Panc1 (cell line): Measurements from ENCODE around the gene ADAMTS13. TPM values are rescaled to one million over a fixed set of nuclear protein-coding genes. Genes with fewer than 3 reads are reported as not detected.

Experiments
- ATAC-seq: fragments of 200-7000 bp; cut with Tn5 transposase; 2 replicates; pipeline ENCODE4 v1.9.1; 2020; ENCODE audit warnings: mild to moderate bottlenecking, moderate library complexity
- BruUV-seq: library from RNA; stranded (reverse); fragments of 400-500 nt; replicated peaks from 2 replicates; lab custom pipeline; 2021; lab: Mats Ljungman, UMichigan
- CTCF ChIA-PET: fragments of 300-600 bp; sonication (Branson Sonifier 250); formaldehyde crosslinking; loops from one replicate; lab custom pipeline; 2022; ENCODE audit warnings: antibody characterized with exemption; lab: Charles Lee
- POLR2A ChIA-PET: fragments of 300-600 bp; sonication (Branson Sonifier 250); formaldehyde crosslinking; loops from one replicate; lab custom pipeline; 2022; ENCODE audit warnings: antibody characterized with exemption; lab: Charles Lee
- DNase-seq: peaks from one replicate; pipeline ENCODE4 v3.0.0-alpha.2; 2010; ENCODE audit warnings: low read depth, low spot score
- H3K27ac ChIP-seq: 2 replicates; pipeline ENCODE4 v1.5.1; 2011; ENCODE audit warnings: mild to moderate bottlenecking, low read length, inconsistent platforms
- H3K27me3 ChIP-seq: fragments of 200-500 bp; sonication (Bioruptor generic); 2 replicates; pipeline ENCODE4 v1.6.0; 2014; ENCODE audit warnings: low read length, inconsistent platforms; ENCODE audit not compliant: control insufficient read depth, insufficient read depth
- H3K36me3 ChIP-seq: fragments of 200-500 bp; sonication (Bioruptor generic); 2 replicates; pipeline ENCODE4 v1.5.1; 2014; ENCODE audit warnings: inconsistent platforms, mild to moderate bottlenecking, low read length, moderate library complexity; ENCODE audit not compliant: control insufficient read depth, insufficient read depth
- H3K4me1 ChIP-seq: 2 replicates; pipeline ENCODE4 v1.5.1; 2011; ENCODE audit warnings: inconsistent platforms, mild to moderate bottlenecking, low read length, moderate library complexity; ENCODE audit not compliant: control insufficient read depth, insufficient read depth
- H3K4me3 ChIP-seq, 2 experiments: 2 replicates each; pipeline ENCODE4 v1.5.1; 2011 to 2012; ENCODE audit warnings: low read depth in 2 of 2, low read length in 2 of 2, mild to moderate bottlenecking in 2 of 2, inconsistent platforms in 1 of 2, moderate library complexity in 1 of 2
- H3K9me3 ChIP-seq: fragments of 200-500 bp; sonication (Bioruptor generic); 2 replicates; pipeline ENCODE4 v1.5.1; 2014; ENCODE audit warnings: low read depth, mild to moderate bottlenecking, inconsistent platforms, low read length, moderate library complexity; ENCODE audit not compliant: control insufficient read depth, insufficient read depth
- POLR2AphosphoS5 ChIP-seq: IDR thresholded peaks from 2 replicates; pipeline ENCODE4 v1.6.1; 2012; ENCODE audit warnings: mild to moderate bottlenecking, low read depth, low read length, moderate library complexity
- SIN3A ChIP-seq: IDR thresholded peaks from 2 replicates; pipeline ENCODE4 v1.6.1; 2012; ENCODE audit warnings: low read depth, mild to moderate bottlenecking, low read length, moderate library complexity, borderline replicate concordance; ENCODE audit not compliant: insufficient read depth
- TCF7L2 ChIP-seq: IDR thresholded peaks from 2 replicates; pipeline ENCODE4 v1.6.1; 2011; ENCODE audit warnings: mild to moderate bottlenecking, low read depth, low read length, inconsistent platforms
- in situ Hi-C: cut with HindIII; loops from 2 replicates; pipeline ENCODE4 v1.10.0; 2016; ENCODE audit warnings: low sequenced_read_pairs, low pct_unique_long_range_greater_than_20kb
- intact Hi-C: fragments of 100-400 bp; cut with micrococcal nuclease; formaldehyde crosslinking; loops from one replicate; pipeline ENCODE4 v1.10.0; 2022; ENCODE audit not compliant: unreplicated experiment
- total RNA-seq: library from RNA; stranded (reverse); gene quantifications from one replicate; pipeline ENCODE4 v1.2.1, GENCODE V29; 2021; ENCODE audit not compliant: unreplicated experiment
- TF ChIP-seq, protein P1 (sequence below): fragments of 450-650 bp; IDR thresholded peaks from 2 replicates; pipeline ENCODE4 v1.5.1; 2017; ENCODE audit warnings: mild to moderate bottlenecking
- TF ChIP-seq, protein P2 (sequence below), 2 experiments: IDR thresholded peaks; 2 replicates each; pipeline ENCODE4 v1.6.1; 2011 to 2012; ENCODE audit warnings: low read depth in 2 of 2, control low read depth in 1 of 2, low read length in 1 of 2, mild to moderate bottlenecking in 1 of 2, moderate library complexity in 1 of 2; ENCODE audit not compliant: insufficient read depth in 1 of 2

The ADAMTS13 gene
- total RNA-seq, 1 experiment from 2014 or later = 3.4 TPM

DNA sequence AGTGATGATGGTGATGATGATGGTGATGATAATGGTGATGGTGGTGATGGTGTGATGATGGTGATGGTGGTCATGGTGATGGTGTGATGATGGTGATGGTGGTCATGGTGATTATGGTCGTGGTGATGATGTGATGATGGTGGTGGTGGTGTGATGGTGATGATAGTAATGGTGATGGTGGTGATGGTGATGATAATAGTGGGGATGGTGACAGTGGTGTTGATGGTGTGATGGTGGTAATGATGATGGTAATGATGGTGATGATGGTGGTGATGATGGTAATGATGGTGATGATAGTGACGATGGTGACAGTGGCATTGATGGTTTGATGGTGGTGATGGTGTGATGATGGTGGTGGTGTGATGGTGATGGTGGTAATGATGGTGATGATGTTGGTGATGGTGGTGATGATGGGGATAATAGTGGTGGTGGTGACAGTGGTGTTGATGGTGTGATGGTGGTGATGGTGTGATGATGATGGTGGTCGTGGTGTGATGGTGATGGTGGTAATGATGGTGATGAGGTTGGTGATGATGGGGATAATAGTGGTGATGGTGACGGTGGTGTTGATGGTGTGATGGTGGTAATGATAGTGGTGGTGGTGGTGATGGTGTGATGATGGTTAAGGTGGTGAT, 39.5 kb upstream of the ADAMTS13 start:
- H3K27ac ChIP-seq = no peak overlapping the region
- TF ChIP-seq SIN3A (no peak), TCF7L2 (no peak), POLR2AphosphoS5 (no peak)
- TF ChIP-seq, protein P1, sequence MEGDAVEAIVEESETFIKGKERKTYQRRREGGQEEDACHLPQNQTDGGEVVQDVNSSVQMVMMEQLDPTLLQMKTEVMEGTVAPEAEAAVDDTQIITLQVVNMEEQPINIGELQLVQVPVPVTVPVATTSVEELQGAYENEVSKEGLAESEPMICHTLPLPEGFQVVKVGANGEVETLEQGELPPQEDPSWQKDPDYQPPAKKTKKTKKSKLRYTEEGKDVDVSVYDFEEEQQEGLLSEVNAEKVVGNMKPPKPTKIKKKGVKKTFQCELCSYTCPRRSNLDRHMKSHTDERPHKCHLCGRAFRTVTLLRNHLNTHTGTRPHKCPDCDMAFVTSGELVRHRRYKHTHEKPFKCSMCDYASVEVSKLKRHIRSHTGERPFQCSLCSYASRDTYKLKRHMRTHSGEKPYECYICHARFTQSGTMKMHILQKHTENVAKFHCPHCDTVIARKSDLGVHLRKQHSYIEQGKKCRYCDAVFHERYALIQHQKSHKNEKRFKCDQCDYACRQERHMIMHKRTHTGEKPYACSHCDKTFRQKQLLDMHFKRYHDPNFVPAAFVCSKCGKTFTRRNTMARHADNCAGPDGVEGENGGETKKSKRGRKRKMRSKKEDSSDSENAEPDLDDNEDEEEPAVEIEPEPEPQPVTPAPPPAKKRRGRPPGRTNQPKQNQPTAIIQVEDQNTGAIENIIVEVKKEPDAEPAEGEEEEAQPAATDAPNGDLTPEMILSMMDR = no peak
- TF ChIP-seq, protein P2, sequence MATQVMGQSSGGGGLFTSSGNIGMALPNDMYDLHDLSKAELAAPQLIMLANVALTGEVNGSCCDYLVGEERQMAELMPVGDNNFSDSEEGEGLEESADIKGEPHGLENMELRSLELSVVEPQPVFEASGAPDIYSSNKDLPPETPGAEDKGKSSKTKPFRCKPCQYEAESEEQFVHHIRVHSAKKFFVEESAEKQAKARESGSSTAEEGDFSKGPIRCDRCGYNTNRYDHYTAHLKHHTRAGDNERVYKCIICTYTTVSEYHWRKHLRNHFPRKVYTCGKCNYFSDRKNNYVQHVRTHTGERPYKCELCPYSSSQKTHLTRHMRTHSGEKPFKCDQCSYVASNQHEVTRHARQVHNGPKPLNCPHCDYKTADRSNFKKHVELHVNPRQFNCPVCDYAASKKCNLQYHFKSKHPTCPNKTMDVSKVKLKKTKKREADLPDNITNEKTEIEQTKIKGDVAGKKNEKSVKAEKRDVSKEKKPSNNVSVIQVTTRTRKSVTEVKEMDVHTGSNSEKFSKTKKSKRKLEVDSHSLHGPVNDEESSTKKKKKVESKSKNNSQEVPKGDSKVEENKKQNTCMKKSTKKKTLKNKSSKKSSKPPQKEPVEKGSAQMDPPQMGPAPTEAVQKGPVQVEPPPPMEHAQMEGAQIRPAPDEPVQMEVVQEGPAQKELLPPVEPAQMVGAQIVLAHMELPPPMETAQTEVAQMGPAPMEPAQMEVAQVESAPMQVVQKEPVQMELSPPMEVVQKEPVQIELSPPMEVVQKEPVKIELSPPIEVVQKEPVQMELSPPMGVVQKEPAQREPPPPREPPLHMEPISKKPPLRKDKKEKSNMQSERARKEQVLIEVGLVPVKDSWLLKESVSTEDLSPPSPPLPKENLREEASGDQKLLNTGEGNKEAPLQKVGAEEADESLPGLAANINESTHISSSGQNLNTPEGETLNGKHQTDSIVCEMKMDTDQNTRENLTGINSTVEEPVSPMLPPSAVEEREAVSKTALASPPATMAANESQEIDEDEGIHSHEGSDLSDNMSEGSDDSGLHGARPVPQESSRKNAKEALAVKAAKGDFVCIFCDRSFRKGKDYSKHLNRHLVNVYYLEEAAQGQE (IDR thresholded peaks at IDR 0.05; ENCODE audit: insufficient read depth in 1 of 2, low read depth in 2 of 2, low read length in 1 of 2) = no peak
- DNase-seq = no peak
- ChIA-PET CTCF (no interaction called here), POLR2A (no interaction called here)
- in situ Hi-C loops (no loop called here), intact Hi-C loops (no loop called here)
- H3K4me3 ChIP-seq = no peak overlapping the region
- peaks cover 8% of the 10 kb centered on the region for H3K4me1 ChIP-seq
- H3K36me3 ChIP-seq = no peaks in the 10 kb centered on the region
- no peaks in the 10 kb centered on the region for H3K9me3 ChIP-seq
- BruUV-seq = no TSS peak
- no peak for ATAC-seq
- H3K27me3 ChIP-seq = no peaks in the 10 kb centered on the region

DNA sequence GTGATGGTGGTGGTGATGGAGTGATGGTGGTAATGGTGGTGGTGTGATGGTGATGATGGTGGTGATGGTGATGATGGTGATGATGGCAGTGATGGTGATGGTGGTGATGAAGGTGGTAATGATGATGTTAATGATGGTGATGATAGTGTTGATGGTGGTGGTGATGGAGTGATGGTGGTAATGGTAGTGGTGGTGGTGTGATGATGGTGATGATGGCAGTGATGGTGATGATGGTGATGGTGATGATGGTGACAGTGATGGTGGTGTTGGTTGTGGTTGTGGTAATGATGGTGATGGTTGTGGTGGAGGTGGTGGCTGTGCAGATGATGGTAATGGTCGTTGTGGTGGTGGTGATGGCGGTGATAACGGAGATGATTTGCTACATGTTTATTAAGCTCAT, 38.7 kb upstream of the ADAMTS13 start:
- Histone ChIP-seq H3K4me1 (peaks cover 2% of the 10 kb centered on the region), H3K9me3 (no peaks in the 10 kb centered on the region), H3K27me3 (no peaks in the 10 kb centered on the region), H3K36me3 (no peaks in the 10 kb centered on the region), H3K4me3 (no peak overlapping the region), H3K27ac (no peak overlapping the region)
- DNase-seq = no peak
- intact Hi-C loops = no loop called here
- POLR2A ChIA-PET = no interaction called here
- ATAC-seq = no peak
- CTCF ChIA-PET = no interaction called here
- BruUV-seq = no TSS peak
- in situ Hi-C loops = no loop called here
- TF ChIP-seq SIN3A = no peak
- TF ChIP-seq TCF7L2 = no peak
- TF ChIP-seq POLR2AphosphoS5 = no peak
- TF ChIP-seq, protein P1 = no peak
- TF ChIP-seq, protein P2 (IDR thresholded peaks at IDR 0.05; ENCODE audit: insufficient read depth in 1 of 2, low read depth in 2 of 2, low read length in 1 of 2) = no peak
